ENCODE measurements around the gene HOATZ. TPM values are rescaled to one million over a fixed set of nuclear protein-coding genes. Genes with fewer than 3 reads are reported as not detected.

Gene HOATZ
- polyA plus RNA-seq, 12 donors, result 0.04 to 0.19 (median 0.08) TPM; not detected in 4

GRCh38 chr11:111521135-111521534 lies 6.6 kb downstream of the HOATZ start:
- no peak for DNase-seq

- DNase-seq, result no peak
Measured at GRCh38 chr11:111522426-111522825, 7.8 kb downstream of the HOATZ start.

- no peak for DNase-seq
Measured at GRCh38 chr11:111523343-111523742, 8.8 kb downstream of the HOATZ start.

GRCh38 chr11:111524056-111524455 lies 9.5 kb downstream of the HOATZ start:
- DNase-seq, result no peak

GRCh38 chr11:111525456-111525855 lies 10.9 kb downstream of the HOATZ start:
- no peak for DNase-seq

GRCh38 chr11:111526501-111526900 lies 11.9 kb downstream of the HOATZ start:
- DNase-seq, result no peak

GRCh38 chr11:111527279-111527678 lies 12.7 kb downstream of the HOATZ start:
- no peak for DNase-seq

GRCh38 chr11:111528557-111528956 lies 14.0 kb downstream of the HOATZ start:
- no peak for DNase-seq

GRCh38 chr11:111530091-111530490 lies 15.5 kb downstream of the HOATZ start:
- no peak for DNase-seq

- no peak for DNase-seq
Measured at GRCh38 chr11:111531136-111531535, 16.6 kb downstream of the HOATZ start.

- DNase-seq, result no peak
Measured at GRCh38 chr11:111531687-111532364, 17.2 kb downstream of the HOATZ start.

- no peak for DNase-seq
Measured at GRCh38 chr11:111532365-111532709, 17.8 kb downstream of the HOATZ start.

- DNase-seq, result no peak
Measured at GRCh38 chr11:111535281-111535680, 20.7 kb downstream of the HOATZ start.

GRCh38 chr11:111537336-111537860 lies 22.8 kb downstream of the HOATZ start:
- no peak for DNase-seq

GRCh38 chr11:111538407-111539114 lies 24.0 kb downstream of the HOATZ start:
- DNase-seq, result no peak

- no peak for DNase-seq
Measured at GRCh38 chr11:111539426-111540113, 25.0 kb downstream of the HOATZ start.

- DNase-seq, result peak; percentile 33
Measured at GRCh38 chr11:111540114-111540936, 25.7 kb downstream of the HOATZ start, which contains the start of gene LAYN. Gene LAYN (plus strand): TSS chr11:111540720. CDS start chr11:111540844, 124 bp downstream.

- DNase-seq, result peak; percentile 41
Measured at GRCh38 chr11:111540937-111541253, 26.3 kb downstream of the HOATZ start.

GRCh38 chr11:111541254-111542061 lies 26.9 kb downstream of the HOATZ start:
- peak; percentile 62 for DNase-seq

- DNase-seq, result no peak
Measured at GRCh38 chr11:111542606-111543275, 28.2 kb downstream of the HOATZ start.

Data from muscle of arm (tissue), 12 donors.